Gastroesophageal sphincter (tissue), 4 donors: Measurements from ENCODE around the gene PSORS1C1. TPM values are rescaled to one million over a fixed set of nuclear protein-coding genes. Genes with fewer than 3 reads are reported as not detected.
"Not testable (repeated sequence)": the region's sequence is repeated elsewhere in the genome, so short reads cannot be mapped to it uniquely, and the experiment has no call there.

Experiments used
- ATAC-seq: fragments of 150-250 bp; one replicate; pipeline ENCODE4 v1.9.1; 2016; ENCODE audit warnings: mild to moderate bottlenecking, moderate library complexity
- H3K27ac ChIP-seq, 4 donors: fragments of 200-600 bp; sonication (generic) in 3 of 4; 1 replicate in 3 of 4; 2 replicates in 1 of 4; pipeline ENCODE4 v1.5.1; 2016 to 2019
- H3K27me3 ChIP-seq: fragments of 200-600 bp; sonication (generic); one replicate; pipeline ENCODE4 v1.5.1; 2019
- H3K36me3 ChIP-seq, 2 donors: fragments of 200-600 bp; sonication (generic); one replicate each; pipeline ENCODE4 v1.5.1; 2019; ENCODE audit warnings: control low read depth in 1 of 2
- H3K4me1 ChIP-seq, 3 donors: fragments of 200-600 bp; sonication (generic); 1 replicate in 2 of 3; 2 replicates in 1 of 3; pipeline ENCODE4 v1.5.1; 2016 to 2019; ENCODE audit warnings: control low read depth in 2 of 3
- H3K4me3 ChIP-seq, 2 donors: fragments of 200-600 bp; sonication (generic); one replicate each; pipeline ENCODE4 v1.5.1; 2019; ENCODE audit warnings: mild to moderate bottlenecking in 1 of 2, moderate library complexity in 1 of 2
- H3K9me3 ChIP-seq, 3 donors: fragments of 200-600 bp; sonication (generic); one replicate each; pipeline ENCODE4 v1.5.1; 2017 to 2019; ENCODE audit warnings: control low read depth in 2 of 3
- EP300 ChIP-seq: sonication (generic); formaldehyde crosslinking; IDR thresholded peaks from one replicate; pipeline ENCODE4 v1.6.1; 2017; ENCODE audit warnings: antibody characterized with exemption, mild to moderate bottlenecking
- POLR2A ChIP-seq, 2 donors: fragments of 450-650 bp; IDR thresholded peaks; one replicate each; pipeline ENCODE4 v1.6.1; 2017; ENCODE audit warnings: antibody characterized with exemption in 2 of 2, mild to moderate bottlenecking in 2 of 2, moderate library complexity in 1 of 2
- POLR2AphosphoS5 ChIP-seq: sonication (generic); formaldehyde crosslinking; IDR thresholded peaks from one replicate; pipeline ENCODE4 v1.6.1; 2017; ENCODE audit warnings: antibody characterized with exemption
- WGBS, 2 donors: methylation state at CpG; one replicate each; pipeline ENCODE4 v1.1.5; 2018; ENCODE audit warnings: low coverage in 1 of 2; 5-methylcytosine and 5-hydroxymethylcytosine counted together
- small RNA-seq, 4 donors: library from RNA; depleted of rRNA; stranded (forward); fragments of <200 nt; gene quantifications; one replicate each; pipeline ENCODE3, GENCODE V24; 2016
- total RNA-seq, 4 donors: library from RNA; depleted of rRNA; stranded (reverse); fragments of >200 nt; gene quantifications; one replicate each; pipeline ENCODE4 v1.1.0, GENCODE V29; 2016
- TF ChIP-seq, protein P1 (sequence below), 4 experiments: fragments of 200-600 bp in 2 of 4; fragments of 450-650 bp in 2 of 4; sonication (generic) in 1 of 4; IDR thresholded peaks; one replicate each; pipeline ENCODE4 v1.5.1; 2017 to 2019; ENCODE audit warnings: antibody characterized with exemption in 4 of 4, mild to moderate bottlenecking in 2 of 4, moderate library complexity in 2 of 4

The PSORS1C1 gene
- total RNA-seq, 4 donors from 2014 or later, result 0.12 to 7.8 (median 1.7) TPM

DNA sequence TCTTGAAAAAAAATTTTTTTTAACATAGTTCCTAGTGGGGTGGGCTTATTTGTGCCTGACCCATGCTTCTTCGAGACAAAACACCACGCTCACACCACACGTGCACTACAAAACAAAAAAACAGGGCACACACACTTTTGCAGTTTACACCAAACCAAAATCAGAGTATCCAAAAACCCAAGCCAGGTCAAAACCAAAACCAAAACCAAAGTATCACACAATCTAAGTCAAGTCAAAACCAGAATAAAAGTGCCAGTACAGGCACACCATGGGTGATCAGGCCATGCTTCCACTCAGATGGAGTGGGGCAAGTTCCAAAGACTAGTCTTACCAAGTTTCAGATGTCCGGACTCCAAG is 71.1 kb downstream of the PSORS1C1 start:
- 75 to 84% methylated on average over 3 to 4 of the region's 4 CpGs for WGBS, 2 donors
- not testable (repeated sequence) for H3K27me3 ChIP-seq, H3K4me1 ChIP-seq, H3K9me3 ChIP-seq, ATAC-seq, H3K36me3 ChIP-seq
- Histone ChIP-seq H3K4me3 (peak overlapping the region in 1 of 2 donors; percentile 23), H3K27ac (peak overlapping the region in 3 of 4 donors; percentile 51 to 69 (median 61))

DNA sequence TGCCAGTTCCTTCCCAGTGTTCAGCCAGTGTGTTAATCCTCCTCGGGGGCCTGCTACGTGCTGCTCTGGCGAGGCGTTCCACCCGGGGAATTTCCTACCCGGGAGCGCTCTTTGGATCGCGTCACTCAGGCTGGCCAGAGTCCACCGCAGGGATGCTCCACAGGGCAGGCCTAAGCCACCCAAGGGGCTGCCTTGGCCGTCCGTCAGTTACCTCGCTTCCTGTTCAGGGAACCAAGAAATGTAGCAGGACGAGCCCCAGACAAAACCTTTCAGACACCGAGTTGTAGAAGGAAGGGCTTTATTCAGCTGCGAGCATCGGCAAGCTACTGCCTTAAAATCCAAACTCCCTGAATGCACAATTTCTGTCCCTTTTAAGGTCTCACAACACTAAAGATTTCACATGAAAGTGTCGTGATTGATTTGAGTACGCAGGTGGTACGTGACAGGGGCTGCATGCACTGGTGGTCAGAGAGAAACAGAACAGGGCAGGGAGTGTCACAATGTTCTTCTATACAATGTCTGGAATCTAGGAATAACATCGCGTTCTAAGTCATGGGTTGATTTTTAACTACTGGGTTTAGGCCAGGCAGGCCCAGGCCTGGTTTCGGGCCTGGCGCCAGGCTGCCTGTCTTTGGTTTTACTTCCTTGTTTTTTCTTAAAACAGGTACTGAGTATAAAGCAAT is 71.6 kb downstream of the PSORS1C1 start:
- no peak for ATAC-seq
- WGBS, 2 donors, result 67 to 75% methylated on average over 10 to 12 of the region's 24 CpGs
- Histone ChIP-seq H3K4me3 (peak overlapping the region in 1 of 2 donors; percentile 23), H3K4me1 (no peaks in the 10 kb centered on the region), H3K27ac (peak overlapping the region in 3 of 4 donors; percentile 51 to 69 (median 61)), H3K9me3 (no peaks in the 10 kb centered on the region), H3K36me3 (no peaks in the 10 kb centered on the region), H3K27me3 (no peaks in the 10 kb centered on the region)
- TF ChIP-seq EP300 (no peak), POLR2AphosphoS5 (no peak), POLR2A (IDR thresholded peaks at IDR 0.05) (no peak)
- TF ChIP-seq, protein P1, sequence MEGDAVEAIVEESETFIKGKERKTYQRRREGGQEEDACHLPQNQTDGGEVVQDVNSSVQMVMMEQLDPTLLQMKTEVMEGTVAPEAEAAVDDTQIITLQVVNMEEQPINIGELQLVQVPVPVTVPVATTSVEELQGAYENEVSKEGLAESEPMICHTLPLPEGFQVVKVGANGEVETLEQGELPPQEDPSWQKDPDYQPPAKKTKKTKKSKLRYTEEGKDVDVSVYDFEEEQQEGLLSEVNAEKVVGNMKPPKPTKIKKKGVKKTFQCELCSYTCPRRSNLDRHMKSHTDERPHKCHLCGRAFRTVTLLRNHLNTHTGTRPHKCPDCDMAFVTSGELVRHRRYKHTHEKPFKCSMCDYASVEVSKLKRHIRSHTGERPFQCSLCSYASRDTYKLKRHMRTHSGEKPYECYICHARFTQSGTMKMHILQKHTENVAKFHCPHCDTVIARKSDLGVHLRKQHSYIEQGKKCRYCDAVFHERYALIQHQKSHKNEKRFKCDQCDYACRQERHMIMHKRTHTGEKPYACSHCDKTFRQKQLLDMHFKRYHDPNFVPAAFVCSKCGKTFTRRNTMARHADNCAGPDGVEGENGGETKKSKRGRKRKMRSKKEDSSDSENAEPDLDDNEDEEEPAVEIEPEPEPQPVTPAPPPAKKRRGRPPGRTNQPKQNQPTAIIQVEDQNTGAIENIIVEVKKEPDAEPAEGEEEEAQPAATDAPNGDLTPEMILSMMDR (IDR thresholded peaks at IDR 0.05), result no peak

DNA sequence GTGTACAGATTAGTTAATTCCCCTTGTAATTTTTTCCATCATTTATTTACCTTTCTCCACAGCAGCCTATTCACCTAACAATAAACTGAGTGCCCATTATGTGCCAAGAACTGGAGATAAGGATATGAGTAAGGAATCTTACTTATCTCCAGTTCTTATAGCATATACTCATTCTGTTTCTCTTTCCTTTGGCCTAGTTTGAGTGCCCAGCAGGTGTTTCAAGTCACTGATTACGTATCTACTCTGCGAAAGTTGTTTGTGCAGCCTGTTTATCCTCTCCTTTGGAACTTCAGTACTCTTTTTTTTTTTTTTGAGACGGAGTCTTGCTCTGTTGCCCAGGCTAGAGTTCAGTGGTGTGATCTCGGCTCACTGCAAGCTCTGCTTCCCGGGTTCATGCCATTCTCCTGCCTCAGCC is 73.2 kb downstream of the PSORS1C1 start:
- Histone ChIP-seq H3K27ac (no peak overlapping the region), H3K36me3 (no peaks in the 10 kb centered on the region), H3K27me3 (no peaks in the 10 kb centered on the region), H3K4me1 (no peaks in the 10 kb centered on the region), H3K9me3 (no peaks in the 10 kb centered on the region), H3K4me3 (no peak overlapping the region)
- WGBS, 2 donors, result 76 to 94% methylated on average over 2 to 5 of the region's 5 CpGs
- TF ChIP-seq, protein P1 (IDR thresholded peaks at IDR 0.05), result no peak
- TF ChIP-seq EP300, result no peak
- TF ChIP-seq POLR2AphosphoS5, result no peak
- no peak for TF ChIP-seq POLR2A (IDR thresholded peaks at IDR 0.05)
- no peak for ATAC-seq

DNA sequence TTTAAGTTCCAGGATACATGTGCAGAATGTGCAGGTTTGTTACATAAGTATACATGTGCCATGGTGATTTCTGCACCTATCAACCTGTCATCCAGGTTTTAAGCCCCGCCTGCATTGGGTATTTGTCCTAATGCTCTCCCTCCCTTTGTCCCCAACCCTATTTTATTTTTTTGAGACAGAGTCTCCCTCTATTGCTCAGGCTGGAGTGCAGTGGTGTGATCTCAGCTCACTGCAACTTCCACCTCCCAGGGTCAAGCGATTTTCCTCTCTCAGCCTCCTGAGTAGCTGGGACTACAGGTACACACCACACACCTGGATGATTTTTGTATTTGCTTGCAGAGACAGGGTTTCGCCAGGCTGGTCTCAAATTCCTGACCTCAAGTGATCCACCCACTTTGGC is 74.6 kb downstream of the PSORS1C1 start:
- not testable (repeated sequence) for H3K4me1 ChIP-seq, H3K27ac ChIP-seq, H3K9me3 ChIP-seq, H3K36me3 ChIP-seq, H3K4me3 ChIP-seq, ATAC-seq, H3K27me3 ChIP-seq
- 89% methylated on average over 3 of the region's 3 CpGs; no CpG with 5 or more reads in 1 of the 2 donors for WGBS, 2 donors

Small RNA genes within 50 kb of the gene (small RNA-seq; reads per million reads assigned to genes)
- 0 reads per million in 4 donors for gene POLR2LP1
- 0 reads per million in 4 donors for gene RNU6-1133P

Other genes starting within 250 kb of the PSORS1C1 start
- gene DDR1, start 230.3 kb upstream of the PSORS1C1 start, total RNA-seq, result 10 to 100 TPM; 25.4 to 40.4 (median 30.9) TPM
- 10 to 100 TPM in 3 of 4 donors, 1 to 10 TPM in 1; 9.4 to 16.4 (median 11.8) TPM for gene GTF2H4, start 206.6 kb upstream of the PSORS1C1 start, total RNA-seq
- gene VARS2, start 200.6 kb upstream of the PSORS1C1 start, total RNA-seq, result 10 to 100 TPM in 3 of 4 donors, 1 to 10 TPM in 1; 9.7 to 16.5 (median 12.8) TPM
- not detected for gene SFTA2, start 182.6 kb upstream of the PSORS1C1 start, total RNA-seq
- gene MUCL3, start 173.8 kb upstream of the PSORS1C1 start, total RNA-seq, result under 1 TPM in 1 of 4 donors, not detected in 3; 0.04 TPM
- gene MUC21, start 131.1 kb upstream of the PSORS1C1 start, total RNA-seq, result 1 to 10 TPM in 3 of 4 donors, under 1 TPM in 1; 0.13 to 9.9 (median 1.2) TPM
- gene MUC22, start 104.3 kb upstream of the PSORS1C1 start, total RNA-seq, result under 1 TPM in 2 of 4 donors, not detected in 2; 0.16 to 0.62 TPM
- not detected for gene C6orf15, start 2.2 kb upstream of the PSORS1C1 start, total RNA-seq
- gene CDSN, start 5.6 kb downstream of the PSORS1C1 start, total RNA-seq, result not detected
- gene PSORS1C2, start 24.3 kb downstream of the PSORS1C1 start, total RNA-seq, result not detected
- gene CCHCR1, start 43.0 kb downstream of the PSORS1C1 start, total RNA-seq, result 10 to 100 TPM in 2 of 4 donors, 1 to 10 TPM in 2; 8.2 to 15.6 (median 11.5) TPM
- gene TCF19, start 43.8 kb downstream of the PSORS1C1 start, total RNA-seq, result 1 to 10 TPM; 3.9 to 5.9 (median 5.1) TPM
- 1 to 10 TPM in 2 of 4 donors, under 1 TPM in 1, not detected in 1; 0.58 to 3.4 (median 1.1) TPM for gene POU5F1, start 55.9 kb downstream of the PSORS1C1 start, total RNA-seq
- gene HLA-C, start 157.3 kb downstream of the PSORS1C1 start, total RNA-seq, result 100 to 1,000 TPM; 206 to 531 (median 257) TPM
- 100 to 1,000 TPM; 299 to 991 (median 620) TPM for gene HLA-B, start 242.4 kb downstream of the PSORS1C1 start, total RNA-seq